Endothelial cell of umbilical vein (primary cell): ENCODE measurements around the gene PARD6G.

Experiments used
- FOS ChIP-seq: IDR thresholded peaks from 2 replicates; pipeline ENCODE4 v1.6.1; 2011; ENCODE audit warnings: mild to moderate bottlenecking, low read length, moderate library complexity, borderline replicate concordance; ENCODE audit not compliant: insufficient read depth
- JUN ChIP-seq: IDR thresholded peaks from 2 replicates; pipeline ENCODE4 v1.6.1; 2011; ENCODE audit warnings: borderline replicate concordance, low read depth; ENCODE audit not compliant: insufficient read length, insufficient read depth
- POLR2A ChIP-seq: IDR thresholded peaks from 2 replicates; pipeline ENCODE4 v1.6.1; 2012; ENCODE audit warnings: low read depth, mild to moderate bottlenecking, control low read depth, low read length
- POLR2AphosphoS5 ChIP-seq: IDR thresholded peaks from 2 replicates; pipeline ENCODE4 v1.6.1; 2012; ENCODE audit warnings: low read depth, mild to moderate bottlenecking, control low read depth, low read length, moderate library complexity; ENCODE audit not compliant: insufficient read depth
- TF ChIP-seq, protein P1 (sequence below), 2 donors: IDR thresholded peaks; 1 replicate in 1 of 2; 2 replicates in 1 of 2; pipeline ENCODE4 v1.5.1; 2011; ENCODE audit warnings: low read length in 2 of 2, mild to moderate bottlenecking in 2 of 2, moderate library complexity in 2 of 2, control low read depth in 1 of 2, inconsistent platforms in 1 of 2, low read depth in 1 of 2; ENCODE audit not compliant: insufficient read depth in 1 of 2; ENCODE audit errors: extremely low read depth in 1 of 2
- TF ChIP-seq, protein P2 (sequence below): IDR thresholded peaks from 2 replicates; pipeline ENCODE4 v1.6.1; 2011; ENCODE audit not compliant: insufficient read depth, insufficient read length

DNA sequence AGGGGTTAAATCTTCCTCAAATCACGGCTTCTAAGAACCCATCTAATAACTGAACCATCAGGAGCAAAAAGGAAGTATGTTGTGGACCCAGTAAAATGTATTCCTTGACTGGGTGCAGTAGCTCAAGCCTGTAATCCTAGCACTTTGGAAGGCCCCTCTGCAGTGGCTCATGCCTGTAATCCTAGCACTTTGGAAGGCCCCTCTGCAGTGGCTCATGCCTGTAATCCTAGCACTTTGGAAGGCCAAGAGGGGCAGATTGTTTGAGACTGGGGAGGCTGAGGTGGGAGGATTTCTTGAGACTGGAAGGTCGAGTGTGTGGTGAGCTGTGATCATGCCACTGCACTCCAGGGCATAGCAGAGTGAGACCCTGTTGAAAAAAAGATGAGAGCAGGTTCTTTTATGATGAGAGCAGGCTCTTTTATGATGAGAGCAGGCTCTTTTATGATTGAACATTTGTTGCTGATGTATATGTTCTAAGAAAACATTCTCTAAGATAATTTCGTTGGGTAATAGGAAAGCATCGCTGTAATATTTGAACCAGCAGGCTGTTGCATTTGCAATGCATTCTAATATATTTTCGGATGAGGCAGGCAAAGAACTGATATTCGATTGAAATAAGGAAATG, 3.5 kb upstream of the PARD6G start:
- TF ChIP-seq, protein P1, sequence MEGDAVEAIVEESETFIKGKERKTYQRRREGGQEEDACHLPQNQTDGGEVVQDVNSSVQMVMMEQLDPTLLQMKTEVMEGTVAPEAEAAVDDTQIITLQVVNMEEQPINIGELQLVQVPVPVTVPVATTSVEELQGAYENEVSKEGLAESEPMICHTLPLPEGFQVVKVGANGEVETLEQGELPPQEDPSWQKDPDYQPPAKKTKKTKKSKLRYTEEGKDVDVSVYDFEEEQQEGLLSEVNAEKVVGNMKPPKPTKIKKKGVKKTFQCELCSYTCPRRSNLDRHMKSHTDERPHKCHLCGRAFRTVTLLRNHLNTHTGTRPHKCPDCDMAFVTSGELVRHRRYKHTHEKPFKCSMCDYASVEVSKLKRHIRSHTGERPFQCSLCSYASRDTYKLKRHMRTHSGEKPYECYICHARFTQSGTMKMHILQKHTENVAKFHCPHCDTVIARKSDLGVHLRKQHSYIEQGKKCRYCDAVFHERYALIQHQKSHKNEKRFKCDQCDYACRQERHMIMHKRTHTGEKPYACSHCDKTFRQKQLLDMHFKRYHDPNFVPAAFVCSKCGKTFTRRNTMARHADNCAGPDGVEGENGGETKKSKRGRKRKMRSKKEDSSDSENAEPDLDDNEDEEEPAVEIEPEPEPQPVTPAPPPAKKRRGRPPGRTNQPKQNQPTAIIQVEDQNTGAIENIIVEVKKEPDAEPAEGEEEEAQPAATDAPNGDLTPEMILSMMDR (IDR thresholded peaks at IDR 0.05; ENCODE audit: extremely low read depth in 1 of 2, insufficient read depth in 1 of 2, low read depth in 1 of 2, low read length in 2 of 2), result no peak
- TF ChIP-seq FOS, result no peak
- TF ChIP-seq JUN, result no peak
- TF ChIP-seq POLR2A, result no peak
- no peak for TF ChIP-seq POLR2AphosphoS5
- TF ChIP-seq, protein P2, sequence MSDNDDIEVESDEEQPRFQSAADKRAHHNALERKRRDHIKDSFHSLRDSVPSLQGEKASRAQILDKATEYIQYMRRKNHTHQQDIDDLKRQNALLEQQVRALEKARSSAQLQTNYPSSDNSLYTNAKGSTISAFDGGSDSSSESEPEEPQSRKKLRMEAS, result no peak
